Stimulated activated CD8-positive, alpha-beta memory T cell treated with anti-CD3 and anti-CD28 coated beads, Interleukin-15, amount 100 ng/mL, for 1 hour (primary cell): ENCODE data around the gene ZBTB12.
"Not testable (repeated sequence)": the region's sequence is repeated elsewhere in the genome, so short reads cannot be mapped to it uniquely, and the experiment has no call there.

Experiments
- DNase-seq: peaks from one replicate; pipeline ENCODE4 v3.0.0-alpha.2; 2020; ENCODE audit warnings: low read depth

ZBTB12 gene, protein sequence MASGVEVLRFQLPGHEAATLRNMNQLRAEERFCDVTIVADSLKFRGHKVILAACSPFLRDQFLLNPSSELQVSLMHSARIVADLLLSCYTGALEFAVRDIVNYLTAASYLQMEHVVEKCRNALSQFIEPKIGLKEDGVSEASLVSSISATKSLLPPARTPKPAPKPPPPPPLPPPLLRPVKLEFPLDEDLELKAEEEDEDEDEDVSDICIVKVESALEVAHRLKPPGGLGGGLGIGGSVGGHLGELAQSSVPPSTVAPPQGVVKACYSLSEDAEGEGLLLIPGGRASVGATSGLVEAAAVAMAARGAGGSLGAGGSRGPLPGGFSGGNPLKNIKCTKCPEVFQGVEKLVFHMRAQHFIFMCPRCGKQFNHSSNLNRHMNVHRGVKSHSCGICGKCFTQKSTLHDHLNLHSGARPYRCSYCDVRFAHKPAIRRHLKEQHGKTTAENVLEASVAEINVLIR

GRCh38 chr6:31901953-31902643 is at the start of gene ZBTB12:
TSS of gene ZBTB12 (minus strand) at chr6:31902086. CDS start at chr6:31901305, 781 bp downstream.
- peak; percentile 52 for DNase-seq

GRCh38 chr6:31949926-31950548 is 48.2 kb upstream of the ZBTB12 start:
- DNase-seq, result no peak

GRCh38 chr6:31948753-31949413 is 47.0 kb upstream of the ZBTB12 start:
- no peak for DNase-seq

GRCh38 chr6:31948306-31948705 is 46.4 kb upstream of the ZBTB12 start:
- DNase-seq, result no peak

DNA sequence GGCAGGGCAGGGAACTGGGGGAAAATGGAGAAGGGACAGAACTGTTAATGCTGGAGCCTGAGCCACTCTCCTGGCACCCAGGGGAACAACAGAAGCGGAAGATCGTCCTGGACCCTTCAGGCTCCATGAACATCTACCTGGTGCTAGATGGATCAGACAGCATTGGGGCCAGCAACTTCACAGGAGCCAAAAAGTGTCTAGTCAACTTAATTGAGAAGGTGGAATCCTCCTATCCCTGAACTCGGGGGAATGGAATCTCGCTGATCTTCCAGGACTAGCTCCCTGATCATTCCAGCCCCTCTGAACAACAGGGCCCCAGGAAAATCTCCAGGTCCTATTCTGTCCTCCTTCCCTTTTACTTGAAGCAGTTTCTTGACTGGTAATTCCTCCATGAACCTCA is 46.0 kb upstream of the ZBTB12 start:
- no peak for DNase-seq

DNA sequence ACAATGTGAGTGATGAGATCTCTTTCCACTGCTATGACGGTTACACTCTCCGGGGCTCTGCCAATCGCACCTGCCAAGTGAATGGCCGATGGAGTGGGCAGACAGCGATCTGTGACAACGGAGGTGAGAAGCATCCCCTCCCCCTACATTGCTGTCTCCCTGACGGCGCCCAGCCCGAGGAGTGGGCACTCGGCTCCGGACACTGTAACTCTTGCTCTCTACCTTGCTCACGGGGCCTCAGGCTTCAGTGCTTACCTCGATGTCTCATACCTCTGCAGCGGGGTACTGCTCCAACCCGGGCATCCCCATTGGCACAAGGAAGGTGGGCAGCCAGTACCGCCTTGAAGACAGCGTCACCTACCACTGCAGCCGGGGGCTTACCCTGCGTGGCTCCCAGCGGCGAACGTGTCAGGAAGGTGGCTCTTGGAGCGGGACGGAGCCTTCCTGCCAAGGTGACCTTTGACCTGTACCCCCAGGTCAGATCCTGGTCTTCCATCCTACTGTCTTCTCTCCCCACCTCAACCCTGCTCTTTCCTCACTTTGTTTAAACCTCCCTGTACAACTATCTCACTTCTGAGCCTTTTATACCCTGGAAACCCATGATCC is 45.3 kb upstream of the ZBTB12 start:
- no peak for DNase-seq

DNA sequence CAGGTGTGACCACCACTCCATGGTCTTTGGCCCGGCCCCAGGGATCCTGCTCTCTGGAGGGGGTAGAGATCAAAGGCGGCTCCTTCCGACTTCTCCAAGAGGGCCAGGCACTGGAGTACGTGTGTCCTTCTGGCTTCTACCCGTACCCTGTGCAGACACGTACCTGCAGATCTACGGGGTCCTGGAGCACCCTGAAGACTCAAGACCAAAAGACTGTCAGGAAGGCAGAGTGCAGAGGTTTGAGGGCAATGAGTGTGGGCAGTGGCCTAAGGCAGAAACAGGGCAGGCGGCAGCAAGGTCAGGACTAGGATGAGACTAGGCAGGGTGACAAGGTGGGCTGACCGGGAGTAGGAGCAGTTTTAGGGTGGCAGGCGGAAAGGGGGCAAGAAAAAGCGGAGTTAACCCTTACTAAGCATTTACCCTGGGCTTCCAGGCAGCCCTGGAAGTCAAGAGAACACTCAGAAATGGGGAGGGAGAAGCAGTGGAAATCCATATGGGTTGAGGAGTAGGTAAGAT is 44.5 kb upstream of the ZBTB12 start:
- no peak for DNase-seq

- no peak for DNase-seq
Measured at GRCh38 chr6:31945507-31946369, 43.9 kb upstream of the ZBTB12 start, which contains the start of gene CFB. TSS of gene CFB (plus strand) at chr6:31946095. CDS start at chr6:31946222, 127 bp downstream.

GRCh38 chr6:31945154-31945506 is 43.2 kb upstream of the ZBTB12 start:
- DNase-seq, result no peak

DNA sequence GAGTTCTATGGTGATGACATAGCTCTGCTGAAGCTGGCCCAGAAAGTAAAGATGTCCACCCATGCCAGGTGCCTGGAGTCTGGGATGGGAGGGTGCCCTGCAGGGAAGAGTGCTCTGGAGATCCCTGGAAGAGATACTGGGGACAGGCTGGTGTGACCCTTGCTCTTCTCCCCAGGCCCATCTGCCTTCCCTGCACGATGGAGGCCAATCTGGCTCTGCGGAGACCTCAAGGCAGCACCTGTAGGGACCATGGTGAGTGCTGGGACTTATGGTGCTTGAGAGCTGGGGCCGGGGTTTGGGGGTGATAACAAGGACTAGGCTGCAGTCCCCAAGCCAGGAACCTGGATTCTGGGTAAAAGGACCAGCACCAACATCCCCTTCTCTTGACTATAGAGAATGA is 41.9 kb upstream of the ZBTB12 start:
- DNase-seq, result no peak

GRCh38 chr6:31940256-31940664 is 38.4 kb upstream of the ZBTB12 start:
- DNase-seq, result no peak

DNA sequence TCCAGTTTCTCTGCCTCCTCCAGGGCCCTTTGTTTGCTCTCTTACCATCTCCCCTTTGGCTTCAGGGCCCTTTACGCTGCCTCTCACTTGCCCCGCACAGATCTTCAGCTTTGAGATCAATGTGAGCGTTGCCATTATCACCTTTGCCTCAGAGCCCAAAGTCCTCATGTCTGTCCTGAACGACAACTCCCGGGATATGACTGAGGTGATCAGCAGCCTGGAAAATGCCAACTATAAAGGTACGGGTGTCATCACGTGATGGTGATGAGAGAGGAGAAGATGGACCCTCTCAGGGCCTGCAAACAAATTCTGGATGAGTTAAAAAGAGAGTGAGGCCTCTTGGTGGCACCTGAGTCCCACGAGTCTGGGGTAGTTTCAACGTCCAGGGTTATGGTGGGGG is 33.9 kb upstream of the ZBTB12 start:
- no peak for DNase-seq

DNA sequence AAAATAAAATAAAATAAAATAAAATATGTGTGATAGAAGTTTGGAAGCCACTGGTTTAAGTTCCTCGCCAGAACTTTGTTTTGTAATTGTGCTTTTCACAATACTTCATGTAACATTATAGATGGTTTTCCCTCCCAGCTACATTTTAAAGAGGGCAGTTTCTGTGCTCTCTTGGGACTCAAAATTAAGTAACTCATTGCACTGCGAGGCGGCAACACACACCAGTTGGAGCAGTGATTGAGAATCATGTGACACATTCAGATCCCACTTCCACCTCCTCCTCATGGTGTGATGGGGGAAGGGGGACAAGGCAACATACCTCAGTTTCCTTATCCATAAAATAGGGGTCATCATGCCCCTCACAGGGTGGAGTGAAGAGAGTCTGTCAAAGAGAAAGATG is 33.1 kb upstream of the ZBTB12 start:
- DNase-seq, result no peak

- no peak for DNase-seq
Measured at GRCh38 chr6:31933537-31933936, 31.7 kb upstream of the ZBTB12 start.

GRCh38 chr6:31932137-31932536 is 30.3 kb upstream of the ZBTB12 start:
- not testable (repeated sequence) for DNase-seq

- no peak for DNase-seq
Measured at GRCh38 chr6:31930962-31931361, 29.1 kb upstream of the ZBTB12 start.

DNA sequence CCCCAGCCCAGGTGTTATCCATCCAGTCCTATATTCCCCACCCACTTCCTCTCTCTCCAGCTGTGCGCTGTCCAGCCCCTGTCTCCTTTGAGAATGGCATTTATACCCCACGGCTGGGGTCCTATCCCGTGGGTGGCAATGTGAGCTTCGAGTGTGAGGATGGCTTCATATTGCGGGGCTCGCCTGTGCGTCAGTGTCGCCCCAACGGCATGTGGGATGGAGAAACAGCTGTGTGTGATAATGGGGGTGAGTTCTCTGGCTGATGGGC is 26.7 kb upstream of the ZBTB12 start:
- no peak for DNase-seq

DNA sequence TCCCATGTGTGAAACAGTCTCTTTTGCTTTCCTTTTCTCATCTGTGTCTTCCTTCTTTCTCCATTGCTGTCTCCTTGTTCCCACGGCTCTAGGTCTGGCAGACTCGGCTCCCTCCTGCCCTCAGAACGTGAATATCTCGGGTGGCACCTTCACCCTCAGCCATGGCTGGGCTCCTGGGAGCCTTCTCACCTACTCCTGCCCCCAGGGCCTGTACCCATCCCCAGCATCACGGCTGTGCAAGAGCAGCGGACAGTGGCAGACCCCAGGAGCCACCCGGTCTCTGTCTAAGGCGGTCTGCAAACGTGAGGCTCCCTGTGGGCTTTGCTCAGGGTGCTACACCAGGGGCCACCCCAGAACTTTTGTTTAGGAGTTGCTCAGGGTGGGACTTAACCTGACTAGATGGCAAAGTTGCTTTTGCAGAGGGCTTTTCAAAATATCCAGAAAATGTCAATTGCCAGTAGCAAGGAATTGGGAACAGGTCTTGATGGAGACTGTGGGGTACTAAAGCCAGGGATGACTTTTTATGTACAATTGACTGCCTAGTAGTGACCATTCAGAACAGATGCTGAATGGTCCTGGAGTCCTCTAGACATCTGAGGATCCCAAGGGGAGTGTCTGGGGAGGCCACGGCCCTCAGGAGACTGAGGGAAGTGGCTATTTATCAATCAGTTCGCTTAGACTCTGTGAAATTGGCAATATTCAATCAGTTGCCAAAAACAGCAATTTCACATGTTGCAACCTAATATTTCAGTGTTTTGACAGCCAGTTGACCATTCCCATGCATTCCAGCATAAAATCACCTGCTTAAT is 26.2 kb upstream of the ZBTB12 start:
- DNase-seq, result no peak

- no peak for DNase-seq
Measured at GRCh38 chr6:31927242-31927862, 25.5 kb upstream of the ZBTB12 start, which contains the start of gene C2. TSS of gene C2 (plus strand) at chr6:31927717. CDS start at chr6:31927753, 36 bp downstream.

GRCh38 chr6:31922942-31923341 is 21.1 kb upstream of the ZBTB12 start:
- DNase-seq, result no peak
